ENCODE data around the gene R3HDM4.

The R3HDM4 gene

DNA sequence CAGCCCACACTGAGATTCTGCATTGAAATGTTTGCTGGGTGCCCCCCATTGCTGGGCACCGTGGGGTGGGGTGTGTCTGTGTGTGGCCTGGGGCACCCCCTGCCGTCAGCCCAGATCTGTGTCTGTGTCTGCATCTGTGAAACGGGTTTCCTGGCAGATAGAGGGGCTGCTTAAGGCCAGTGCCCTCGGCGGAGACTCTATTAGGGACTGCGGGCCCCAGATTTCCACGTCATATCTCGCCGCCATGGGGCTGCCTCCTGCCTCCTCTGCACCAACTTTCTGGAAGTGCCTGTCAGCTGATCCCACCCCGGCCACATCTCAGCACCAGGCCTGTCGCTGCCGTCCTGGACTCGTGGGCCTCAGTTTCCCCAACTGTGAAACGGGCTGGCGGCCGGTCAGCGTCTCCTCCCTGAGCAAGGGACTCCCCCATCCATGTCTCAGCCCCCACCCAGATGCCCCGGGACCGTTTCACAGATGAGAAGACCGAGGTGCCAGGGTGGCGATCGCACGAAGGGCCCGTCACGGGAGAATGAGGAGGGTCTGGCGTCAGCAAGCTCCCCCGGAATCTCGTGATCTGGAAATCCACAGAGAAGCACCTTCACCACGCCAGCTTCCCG is 34.2 kb upstream of the R3HDM4 start:
- no peak for DNase-seq

DNA sequence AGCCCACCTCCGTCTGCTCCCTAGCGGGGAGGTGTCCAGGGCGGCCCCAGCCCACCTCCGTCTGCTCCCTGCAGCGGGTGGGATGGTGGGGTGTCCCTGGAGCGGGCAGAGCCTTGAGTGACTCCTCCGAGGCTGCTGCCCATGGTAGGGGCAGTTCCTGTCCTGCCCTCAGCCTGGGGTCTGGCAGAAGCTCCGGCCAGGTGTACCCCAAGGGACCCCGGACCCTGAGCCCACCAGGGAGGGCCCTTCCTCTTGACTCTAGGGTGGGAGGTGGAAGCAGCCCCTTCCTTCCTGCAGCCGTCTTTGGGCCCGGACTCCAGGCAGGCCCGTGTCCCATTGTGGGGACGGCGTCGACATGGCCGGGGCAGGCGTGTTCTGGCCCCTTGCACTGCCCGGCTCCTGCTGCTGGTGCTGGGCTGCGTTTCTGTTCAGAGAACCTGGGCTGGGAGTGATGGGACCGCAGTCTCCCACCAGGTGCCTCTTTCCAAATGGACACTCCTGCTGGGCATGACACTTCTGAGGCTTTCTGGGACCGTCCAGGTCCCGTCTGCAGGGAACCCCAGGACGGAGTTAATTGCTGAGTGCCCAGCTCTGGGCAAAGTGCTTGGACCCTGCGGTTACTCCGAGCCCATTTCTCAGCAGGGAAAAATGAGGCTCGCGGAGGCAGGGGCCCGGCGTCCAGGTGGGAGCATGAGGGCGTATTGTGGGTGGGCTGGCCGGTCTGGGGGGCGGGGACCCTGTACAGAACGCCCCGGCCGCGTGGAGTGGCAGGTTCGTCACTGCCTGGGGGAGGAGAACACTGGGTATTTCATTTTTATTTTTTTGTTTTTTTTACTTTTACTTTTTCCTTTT is 32.6 kb upstream of the R3HDM4 start:
- no peak for DNase-seq

DNA sequence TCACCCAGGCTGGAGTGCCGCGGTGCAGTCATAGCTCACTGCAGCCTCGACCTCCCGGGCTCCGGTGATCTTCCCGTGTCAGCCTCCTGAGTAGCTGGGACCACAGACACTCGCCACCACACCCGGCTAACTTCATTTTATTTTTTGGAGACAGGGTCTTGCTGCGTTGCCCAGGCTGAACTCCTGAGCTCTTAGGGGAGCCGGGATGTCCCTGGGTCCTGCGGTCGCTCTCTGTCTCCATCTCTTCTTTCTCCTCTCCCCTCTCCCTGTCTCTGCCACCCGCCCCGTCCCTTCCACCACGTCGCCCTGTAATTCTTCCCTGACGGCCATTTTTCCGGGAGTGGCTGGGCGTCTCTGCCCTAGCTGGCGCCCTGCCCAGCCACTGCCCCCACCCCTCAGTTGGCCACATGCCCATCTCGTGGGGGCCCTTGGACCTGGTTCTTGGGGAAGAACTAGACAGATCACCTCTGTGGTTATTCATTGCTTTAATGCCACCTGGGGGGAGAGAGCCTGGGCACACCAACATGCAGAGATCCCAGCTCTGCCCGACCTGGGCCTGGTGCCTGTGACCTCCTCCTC is 31.7 kb upstream of the R3HDM4 start:
- DNase-seq = no peak

DNA sequence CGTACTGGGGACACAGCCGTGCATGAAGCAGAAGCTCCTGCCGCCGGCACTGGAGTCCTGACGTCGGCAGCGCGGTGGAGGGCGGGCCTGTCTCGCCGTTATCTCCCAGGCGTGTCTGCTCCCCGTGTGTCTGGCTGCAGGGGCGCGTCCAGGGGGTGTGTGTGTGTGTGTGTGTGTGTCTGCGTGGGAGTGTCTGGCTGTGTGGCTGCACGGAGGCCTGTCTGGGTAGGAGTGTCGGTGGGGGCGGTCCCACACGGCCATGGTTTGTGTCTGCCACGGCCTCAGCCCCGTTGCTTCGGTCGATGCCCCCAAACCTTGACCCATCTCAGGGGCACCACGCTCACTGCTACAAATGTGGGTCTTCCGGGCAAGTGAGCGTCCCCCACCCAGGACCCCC is 31.1 kb upstream of the R3HDM4 start:
- DNase-seq = no peak

DNA sequence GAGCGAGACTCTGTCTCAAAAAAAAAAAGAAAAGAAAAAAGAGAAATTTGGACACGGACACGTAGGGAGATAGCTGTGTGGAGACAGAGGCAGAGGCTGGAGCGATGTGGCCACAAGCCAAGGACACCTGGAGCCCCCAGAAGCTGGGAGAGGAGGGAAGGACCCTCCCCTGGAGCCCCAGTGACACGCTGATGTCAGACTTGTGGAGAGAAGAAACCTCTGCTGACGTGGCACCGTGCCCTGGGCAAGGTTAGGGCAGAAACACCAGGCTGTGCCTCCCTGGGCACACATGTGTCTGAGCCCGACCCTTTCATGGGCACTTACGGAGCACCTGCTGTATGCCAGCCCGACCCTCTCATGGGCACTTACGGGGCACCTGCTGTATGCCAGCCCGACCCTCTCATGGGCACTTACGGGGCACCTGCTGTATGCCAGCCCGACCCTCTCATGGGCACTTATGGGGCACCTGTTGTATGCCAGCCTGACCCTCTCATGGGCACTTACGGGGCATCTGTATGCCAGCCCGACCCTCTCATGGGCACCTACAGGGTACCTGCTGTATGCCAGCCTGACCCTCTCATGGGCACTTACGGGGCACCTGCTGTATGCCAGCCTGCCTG is 30.6 kb upstream of the R3HDM4 start:
- no peak for DNase-seq

DNA sequence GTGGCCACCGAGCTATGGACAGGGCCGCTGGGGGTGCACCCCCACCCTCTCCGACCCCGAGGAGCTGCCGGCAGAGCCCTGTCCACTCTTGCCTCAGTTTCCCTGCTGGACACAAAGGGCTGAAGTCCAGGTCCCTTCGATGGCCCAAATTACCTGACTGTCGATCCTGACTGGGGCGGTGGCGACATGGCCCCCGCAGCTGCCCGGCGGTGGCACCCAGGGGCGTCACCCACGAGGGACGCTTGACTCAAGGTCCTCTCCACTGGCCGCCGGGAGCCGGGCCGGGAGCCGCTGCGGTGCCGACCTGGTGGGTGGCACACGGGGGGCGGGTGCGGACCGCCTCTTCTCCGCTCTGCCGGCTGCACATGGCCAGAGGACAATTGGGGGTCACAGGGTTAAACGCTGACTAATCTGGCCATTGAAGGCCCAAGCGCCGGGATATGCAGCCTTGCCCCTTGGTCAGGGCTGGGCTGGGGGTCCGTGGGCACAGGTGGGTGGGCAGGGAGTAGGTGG is 29.2 kb upstream of the R3HDM4 start:
- no peak for DNase-seq

DNA sequence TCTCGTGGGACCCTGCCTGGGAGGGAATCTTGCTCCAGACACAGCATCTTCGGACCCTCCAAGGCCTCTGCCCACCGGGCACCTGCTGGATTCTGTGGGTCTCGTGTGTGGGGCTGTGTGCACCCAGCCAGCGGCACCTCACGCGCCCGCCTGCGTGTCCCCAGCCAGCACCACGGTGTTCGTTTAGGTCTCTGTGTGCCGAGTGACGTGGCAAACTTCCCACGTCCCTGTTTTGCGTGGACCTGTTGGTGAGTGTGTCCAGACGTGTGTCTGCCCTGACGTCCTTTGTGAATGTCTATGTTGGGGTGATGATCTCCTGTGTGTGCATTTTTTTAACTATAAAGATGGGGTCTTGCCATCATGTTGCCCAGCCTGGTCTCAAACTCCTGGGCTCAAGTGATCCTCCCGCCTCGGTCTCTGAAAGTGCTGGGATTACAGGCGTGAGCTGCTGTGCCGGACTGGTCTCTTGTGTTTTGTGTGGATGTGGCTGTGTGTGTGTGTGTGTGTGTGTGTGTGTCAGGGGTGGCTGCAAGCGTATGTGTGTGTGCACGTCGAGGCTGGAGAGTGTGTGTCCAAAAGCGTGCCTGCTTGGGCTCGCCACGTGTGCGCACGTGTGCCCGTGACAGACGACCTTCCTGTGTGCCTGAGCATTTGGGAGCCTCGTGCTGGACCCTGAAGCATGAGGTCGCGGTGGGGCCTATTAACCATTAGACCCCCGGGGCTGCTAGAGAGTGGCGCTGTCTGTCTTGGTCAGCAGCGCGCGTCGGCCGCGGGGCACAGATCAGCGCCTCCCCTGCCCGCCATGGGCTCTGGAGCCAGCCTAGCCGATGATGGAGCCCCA is 28.5 kb upstream of the R3HDM4 start:
- no peak for DNase-seq

DNA sequence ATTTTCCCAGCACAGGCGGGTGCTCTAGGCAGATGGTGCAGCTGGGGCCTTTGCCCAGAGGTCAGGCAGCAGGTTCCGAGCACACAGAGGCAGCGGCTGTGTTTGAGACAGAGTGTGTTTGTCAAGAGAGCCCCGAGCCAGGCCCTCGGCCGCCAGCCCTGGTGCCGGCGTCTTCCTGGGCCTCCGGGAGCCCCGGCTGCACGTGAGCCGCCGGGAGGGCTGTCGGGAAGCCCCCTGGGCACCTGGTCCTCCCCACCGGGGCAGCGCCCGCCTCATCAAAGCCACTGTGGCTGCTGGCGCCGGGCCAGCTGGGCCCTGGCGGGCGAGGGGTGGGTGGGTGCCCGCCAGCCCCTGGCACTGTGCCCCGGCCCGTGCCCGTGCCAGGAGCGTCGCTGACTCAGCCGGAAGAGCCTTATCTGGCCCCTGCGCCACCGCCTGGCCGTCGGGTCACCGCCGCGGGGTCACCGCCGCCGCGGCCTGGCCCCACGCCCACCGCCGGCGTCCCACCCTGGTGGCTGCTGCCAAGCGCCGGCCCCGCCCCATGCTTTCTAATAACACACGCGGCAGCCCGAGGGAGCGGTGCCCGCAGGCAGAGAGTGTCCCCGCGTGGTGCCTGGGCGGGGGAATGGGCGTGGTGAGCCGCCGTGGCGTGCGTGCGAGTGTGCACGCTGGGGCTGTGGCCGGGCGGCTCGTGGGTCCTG is 27.7 kb upstream of the R3HDM4 start:
- DNase-seq = peak; percentile 67

DNA sequence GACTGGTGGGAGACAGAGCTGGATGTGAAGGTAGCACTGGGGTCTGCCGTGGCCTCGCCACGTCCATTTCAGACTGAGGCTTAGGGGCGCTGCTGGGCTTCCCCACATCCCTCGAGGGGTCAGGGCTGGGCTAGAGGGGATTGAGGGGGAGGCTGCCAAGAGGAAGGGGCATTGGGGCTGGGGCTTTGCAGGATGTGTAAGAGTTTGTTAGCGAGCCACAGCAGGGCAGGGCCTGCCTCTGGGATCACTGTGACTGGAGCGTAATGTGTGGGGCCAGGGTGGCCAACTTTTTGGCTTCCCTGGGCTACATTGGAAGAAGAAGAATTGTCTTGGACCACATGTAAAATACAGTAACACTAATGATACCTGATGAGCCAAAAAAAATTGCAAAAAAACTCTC is 26.9 kb upstream of the R3HDM4 start:
- DNase-seq = no peak

DNA sequence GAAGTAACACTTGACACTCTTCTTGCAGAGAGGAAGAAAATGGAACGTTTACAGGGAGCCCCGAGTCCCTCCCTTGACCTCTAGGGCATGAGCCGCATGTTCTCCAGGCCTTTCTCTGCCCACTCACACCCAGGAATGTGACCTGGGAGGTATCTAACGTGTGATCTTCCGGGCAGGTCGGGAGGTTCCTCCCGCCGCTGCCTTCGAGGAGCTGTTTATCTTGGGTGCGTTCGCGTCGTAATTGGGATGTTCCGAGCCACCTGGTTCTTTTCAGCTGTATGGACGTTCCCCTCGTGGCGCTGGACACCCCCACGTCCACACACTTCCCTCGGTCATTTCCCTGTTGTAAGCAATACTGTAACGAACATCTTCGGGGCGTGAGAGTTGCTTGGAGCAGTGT is 26.4 kb upstream of the R3HDM4 start:
- no peak for DNase-seq

DNA sequence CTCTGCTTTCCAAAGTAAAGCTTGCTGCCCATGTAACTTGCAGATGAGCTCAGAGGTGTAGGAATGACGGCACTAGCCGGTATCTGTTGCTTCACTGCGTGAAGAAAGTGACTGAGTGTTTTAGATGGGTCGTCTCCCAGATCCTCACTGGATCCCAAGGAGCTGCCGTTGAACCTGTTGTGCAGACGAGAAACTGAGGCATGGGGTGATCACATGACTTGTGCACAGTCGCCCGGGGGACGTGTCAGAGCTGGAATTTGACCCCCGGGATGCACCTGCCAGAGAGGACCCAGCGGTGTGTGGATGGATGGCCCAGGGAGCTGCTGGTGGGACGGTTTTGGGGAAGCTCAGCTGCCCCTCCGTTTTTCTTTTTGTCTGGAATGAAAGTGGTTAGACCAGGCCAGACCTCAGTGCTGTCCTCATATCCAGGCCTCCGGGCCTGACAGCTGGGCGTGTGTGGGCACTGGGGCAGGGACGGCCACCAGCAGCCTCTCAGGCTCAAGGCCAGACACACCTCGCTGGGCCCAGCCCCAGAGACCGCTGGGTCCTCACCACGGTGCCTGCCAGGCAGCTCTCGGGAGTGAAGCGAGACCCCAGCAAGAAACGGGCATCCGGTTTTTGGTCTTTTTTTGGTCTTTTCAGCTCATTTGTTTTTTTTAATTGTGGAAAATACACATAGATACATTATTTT is 25.4 kb upstream of the R3HDM4 start:
- DNase-seq = no peak

DNA sequence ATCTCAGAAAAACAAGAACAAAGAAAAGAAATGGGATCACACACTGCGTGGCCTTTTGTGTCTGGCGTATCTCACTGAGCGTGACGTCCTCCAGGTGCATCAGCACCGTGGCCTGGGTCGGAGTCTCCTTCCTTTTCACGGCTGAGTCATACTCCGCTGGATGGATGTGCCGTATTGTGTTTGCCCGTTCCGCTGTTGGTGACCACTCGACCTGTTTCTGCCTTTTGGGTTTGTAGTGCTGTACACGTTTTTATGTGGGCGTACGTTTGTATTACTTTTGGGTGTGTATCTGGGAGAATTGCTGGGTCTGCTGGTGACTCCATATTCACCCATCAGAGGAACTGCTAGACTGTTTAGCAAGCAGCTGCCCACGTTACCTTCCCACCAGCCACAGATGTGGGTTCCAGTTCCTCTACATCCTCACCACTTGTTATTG is 24.3 kb upstream of the R3HDM4 start:
- peak; percentile 57 for DNase-seq

DNA sequence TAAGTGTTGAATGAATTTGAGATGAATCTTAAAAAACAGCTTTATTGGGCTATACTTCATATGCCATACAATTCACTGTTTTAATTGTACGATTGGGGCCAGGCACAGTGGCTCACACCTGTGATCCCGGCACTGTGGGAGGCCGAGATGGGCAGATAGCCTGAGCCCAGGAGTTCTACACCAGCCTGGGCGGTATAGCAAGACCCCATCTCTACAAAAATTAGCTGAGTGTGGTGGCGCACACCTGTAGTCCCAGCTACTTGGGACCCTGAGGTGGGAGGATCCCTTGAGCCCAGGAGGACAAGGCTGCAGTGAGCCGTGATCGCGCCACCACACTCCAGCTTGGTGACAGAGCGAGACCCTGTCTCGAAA is 23.1 kb upstream of the R3HDM4 start:
- no peak for DNase-seq

DNA sequence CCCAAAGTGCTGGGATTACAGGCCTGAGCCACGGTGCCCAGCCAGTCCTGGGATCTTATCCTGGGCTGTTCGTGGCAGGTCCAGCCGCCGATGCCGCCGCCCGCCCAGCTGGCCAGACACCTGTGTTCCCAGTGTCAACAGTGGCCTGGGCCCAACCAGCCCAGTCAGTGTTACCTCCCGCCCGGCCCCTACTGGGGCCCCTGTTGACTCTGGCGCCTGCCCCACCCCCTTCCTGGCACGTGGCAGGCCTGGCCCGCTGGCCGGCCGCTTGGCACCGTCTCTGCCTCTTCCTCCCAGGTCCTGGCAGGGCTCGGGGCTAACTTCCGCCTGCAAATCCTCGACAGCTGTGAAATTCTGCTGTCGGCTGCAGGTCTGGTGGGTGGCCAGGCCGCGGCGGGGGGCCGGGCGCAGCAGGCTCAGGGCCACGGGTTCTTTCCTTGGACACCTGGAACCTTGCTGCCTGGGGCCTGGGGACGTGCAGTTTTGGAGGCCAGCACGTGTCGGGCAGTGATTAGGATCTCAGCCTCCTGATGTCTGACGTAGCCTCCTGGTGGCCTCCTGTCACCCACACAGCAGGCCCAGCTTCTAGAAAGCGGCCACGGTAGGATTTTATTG is 22.0 kb upstream of the R3HDM4 start:
- no peak for DNase-seq

DNA sequence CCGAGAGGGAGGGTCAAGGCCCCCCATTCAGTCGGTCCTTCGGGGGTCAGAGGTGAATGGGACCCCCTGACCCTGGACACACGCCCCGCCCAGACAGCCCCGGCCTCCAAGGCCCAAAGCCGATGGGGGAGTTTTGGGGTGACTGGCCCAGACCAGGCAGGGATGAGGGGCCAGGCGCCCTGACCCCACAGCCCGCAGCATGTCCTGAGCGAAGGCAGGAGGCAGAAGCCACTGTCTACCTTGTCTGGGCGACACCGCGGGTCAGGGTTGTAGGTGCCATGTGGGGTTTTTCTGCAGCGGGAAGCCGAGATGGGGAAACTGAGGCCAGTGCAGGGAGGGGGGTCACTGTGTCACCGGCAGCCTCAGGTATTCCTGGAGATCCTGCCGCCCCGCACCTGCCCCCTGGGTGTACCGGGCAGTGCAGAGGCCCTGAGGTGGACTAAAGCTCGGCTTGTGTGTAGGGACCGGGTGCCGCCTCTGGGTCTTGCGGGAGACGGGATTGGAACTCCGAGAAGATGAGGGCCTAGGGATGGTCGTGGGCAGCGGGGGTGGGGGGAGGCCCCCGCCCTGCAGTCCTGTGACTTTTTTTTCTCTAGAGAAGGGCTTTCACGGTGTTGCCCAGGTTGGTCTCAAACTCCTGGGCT is 21.3 kb upstream of the R3HDM4 start:
- no peak for DNase-seq

DNA sequence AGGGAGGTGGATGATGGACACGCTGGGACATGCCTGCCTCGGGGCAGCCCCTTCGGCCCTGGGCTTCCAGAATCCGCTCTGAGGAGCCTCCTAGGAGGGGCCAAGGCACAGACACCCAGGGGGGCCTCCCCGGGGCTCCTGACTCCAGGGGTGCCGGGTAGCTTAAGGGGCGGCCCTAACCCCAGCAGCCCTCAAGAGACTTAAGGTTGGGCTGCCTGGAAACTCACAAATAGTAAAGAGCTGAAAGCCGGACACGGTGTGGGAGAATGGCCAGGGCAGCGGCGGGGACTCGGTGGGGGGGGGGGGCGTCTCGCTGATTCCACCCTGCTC is 20.5 kb upstream of the R3HDM4 start:
- no peak for DNase-seq

DNA sequence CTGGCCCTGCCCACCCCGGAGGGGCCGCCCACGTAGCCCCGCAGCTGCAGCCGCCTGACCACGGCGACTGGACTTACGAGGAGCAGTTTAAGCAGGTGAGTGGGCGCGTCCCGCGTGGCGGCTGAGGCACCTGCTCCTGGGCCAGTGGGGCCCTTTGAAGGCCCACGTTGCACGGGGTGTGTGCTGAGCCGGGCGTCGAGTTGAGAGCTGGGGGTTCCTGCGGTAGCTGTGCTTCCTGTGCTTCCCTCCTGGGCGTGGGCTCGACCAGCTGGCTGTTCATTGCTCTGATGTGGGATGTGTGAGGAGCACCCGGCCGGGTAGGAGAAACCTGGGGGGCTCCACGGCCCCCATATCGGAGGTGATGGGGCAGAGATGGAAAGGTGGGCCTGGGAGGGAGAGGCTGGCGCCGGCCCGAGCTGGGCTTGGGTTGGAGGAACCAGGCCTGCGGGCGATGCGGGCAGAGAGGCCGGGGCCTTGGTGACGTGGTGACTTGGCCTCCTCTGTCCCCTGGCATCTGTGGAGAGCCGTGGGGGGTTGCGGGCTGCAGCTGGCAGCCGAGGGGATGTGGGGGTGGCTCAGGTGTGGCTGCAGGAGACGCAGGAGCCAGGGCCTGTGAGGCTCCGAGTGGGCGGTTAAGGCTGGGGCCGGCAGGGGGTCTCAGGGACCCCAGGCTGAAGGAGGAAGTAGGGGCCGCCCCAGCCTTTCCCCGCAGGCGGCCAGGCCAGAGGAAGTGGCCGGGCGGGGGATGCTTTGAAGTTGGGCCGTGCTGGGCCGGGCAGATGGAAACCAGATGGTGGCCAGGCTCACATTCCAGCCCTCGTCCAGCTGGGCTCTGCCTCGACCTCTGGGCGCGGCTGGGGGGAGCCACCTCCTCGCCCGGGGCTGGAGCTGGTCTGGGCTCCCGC is 19.9 kb upstream of the R3HDM4 start:
- DNase-seq = peak; percentile 34

DNA sequence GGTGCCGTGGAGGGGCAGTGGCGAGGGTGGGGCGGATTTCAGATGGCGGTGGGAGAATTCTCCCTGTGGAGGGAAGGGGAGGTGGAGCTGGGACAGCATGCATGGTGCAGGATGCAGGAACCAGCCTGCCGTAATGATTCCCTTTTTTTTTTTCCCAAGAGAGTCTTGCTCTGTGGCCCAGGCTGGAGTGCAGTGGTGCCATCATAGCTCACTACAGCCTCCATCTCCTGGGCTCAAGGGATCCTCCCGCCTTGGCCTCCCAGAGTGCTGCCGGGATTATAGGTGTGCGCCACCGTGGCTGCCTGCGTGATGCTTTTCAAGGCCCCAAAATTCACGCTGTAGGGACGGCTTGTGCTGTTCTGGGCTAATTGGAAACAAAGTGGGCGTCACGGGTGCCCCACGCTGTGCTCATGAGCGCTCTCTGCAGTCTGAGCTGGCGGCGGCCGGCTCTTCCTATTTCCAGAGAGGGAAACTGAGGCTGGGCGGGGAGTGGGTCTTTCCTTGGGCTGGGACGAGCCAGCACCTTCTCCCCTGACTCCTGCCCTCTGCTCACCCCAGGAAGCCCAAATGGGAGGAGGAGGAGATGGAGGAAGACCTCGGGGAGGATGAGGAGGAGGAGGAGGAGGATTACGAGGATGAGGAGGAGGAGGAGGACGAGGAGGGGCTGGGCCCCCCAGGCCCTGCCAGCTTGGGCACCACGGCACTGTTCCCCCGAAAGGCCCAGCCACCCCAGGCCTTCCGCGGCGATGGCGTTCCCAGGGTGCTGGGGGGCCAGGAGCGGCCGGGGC is 19.0 kb upstream of the R3HDM4 start:
- no peak for DNase-seq

DNA sequence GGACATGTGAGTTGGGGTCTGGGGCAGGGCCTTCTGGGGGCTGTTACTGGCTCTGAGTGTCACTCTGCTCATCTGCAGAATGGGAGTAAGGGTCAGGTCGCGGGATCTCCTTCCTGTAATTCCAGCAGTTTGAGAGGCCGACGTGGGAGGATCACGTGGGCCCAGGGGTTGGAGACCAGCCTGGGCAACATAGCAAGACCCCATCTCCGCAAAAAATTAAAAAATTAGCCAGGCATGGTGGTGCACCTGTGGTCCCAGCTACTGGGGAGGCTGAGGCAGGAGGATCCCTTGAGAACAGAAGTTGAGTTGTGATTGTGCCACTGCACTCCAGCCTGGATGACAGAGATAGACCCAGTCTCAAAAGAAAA is 16.9 kb upstream of the R3HDM4 start:
- no peak for DNase-seq
